ENCODE results near the gene TIGD7. TPM values are rescaled to one million over a fixed set of nuclear protein-coding genes. Genes with fewer than 3 reads are reported as not detected.
A peak's percentile ranks its signal among the peaks of the same experiment; 100 is the strongest.

The TIGD7 gene
- total and polyA plus RNA-seq, 8 donors: 3.4 to 14.8 (median 11.6) TPM

- no peak for TF ChIP-seq CTCF (IDR thresholded peaks at IDR 0.05)
- peak overlapping the region in 1 of 2 donors; percentile 99 for H3K27ac ChIP-seq
Observed at GRCh38 chr16:3262517-3262916, 42.7 kb downstream of the TIGD7 start.

GRCh38 chr16:3259836-3260235 lies 45.4 kb downstream of the TIGD7 start:
- peak overlapping the region; percentile 44 to 90 for H3K27ac ChIP-seq
- ATAC-seq: no peak
- DNase-seq: no peak
- no peak overlapping the region for H3K4me3 ChIP-seq
- peaks cover 0 to 4% of the 10 kb centered on the region in 2 donors for H3K27me3 ChIP-seq
- intact Hi-C loops (cut with DNase I): no loop called here
- H3K4me1 ChIP-seq: peaks cover 0 to 64% of the 10 kb centered on the region in 2 donors
- H3K9me3 ChIP-seq: no peaks in the 10 kb centered on the region
- no peaks in the 10 kb centered on the region for H3K36me3 ChIP-seq
- TF ChIP-seq CTCF (IDR thresholded peaks at IDR 0.05): no peak

More at GRCh38 chr16:3262517-3262916, 42.7 kb downstream of the TIGD7 start:
- Histone ChIP-seq H3K9me3 (no peaks in the 10 kb centered on the region), H3K27me3 (no peaks in the 10 kb centered on the region), H3K4me1 (peaks cover 0 to 73% of the 10 kb centered on the region in 2 donors), H3K36me3 (peaks cover 0 to 5% of the 10 kb centered on the region in 2 donors), H3K4me3 (no peak overlapping the region)
- intact Hi-C loops (cut with DNase I): no loop called here
- DNase-seq: no peak
- ATAC-seq: no peak

- Histone ChIP-seq H3K27ac (peak overlapping the region in 1 of 2 donors; percentile 90), H3K27me3 (peaks cover 0 to 11% of the 10 kb centered on the region in 2 donors), H3K4me1 (peaks cover 0 to 74% of the 10 kb centered on the region in 2 donors), H3K9me3 (no peaks in the 10 kb centered on the region), H3K36me3 (peaks cover 0 to 12% of the 10 kb centered on the region in 2 donors), H3K4me3 (peak overlapping the region in 1 of 2 donors; percentile 54)
- intact Hi-C loops (cut with DNase I): no loop called here
- no peak for ATAC-seq
- TF ChIP-seq CTCF (IDR thresholded peaks at IDR 0.05): no peak
- DNase-seq: no peak
Observed at GRCh38 chr16:3256866-3257465, 48.3 kb downstream of the TIGD7 start.

- intact Hi-C loops (cut with DNase I): no loop called here
- Histone ChIP-seq H3K4me3 (peak within 1 kb of the TSS in 1 of 2 donors; percentile 54), H3K27me3 (peaks cover 0 to 11% of the 10 kb centered on the region in 2 donors), H3K4me1 (peaks cover 0 to 72% of the 10 kb centered on the region in 2 donors), H3K27ac (peak within 1 kb of the TSS in 1 of 2 donors; percentile 90), H3K36me3 (peaks cover 0 to 17% of the 10 kb centered on the region in 2 donors), H3K9me3 (no peaks in the 10 kb centered on the region)
- ATAC-seq: peak; percentile 55
- no peak for DNase-seq
- TF ChIP-seq CTCF (IDR thresholded peaks at IDR 0.05): no peak
Observed at GRCh38 chr16:3256146-3256865, 48.9 kb downstream of the TIGD7 start, which contains the start of gene MEFV. TSS of gene MEFV (minus strand) at chr16:3256633. CDS start at chr16:3256587, 46 bp downstream.

- ATAC-seq: no peak
Observed at GRCh38 chr16:3254309-3254708, 50.9 kb downstream of the TIGD7 start.

More at GRCh38 chr16:3254309-3254708, 50.9 kb downstream of the TIGD7 start:
- no peak for TF ChIP-seq CTCF (IDR thresholded peaks at IDR 0.05)
- Histone ChIP-seq H3K9me3 (no peaks in the 10 kb centered on the region), H3K27ac (no peak overlapping the region), H3K4me3 (peak overlapping the region in 1 of 2 donors; percentile 54), H3K27me3 (peaks cover 0 to 11% of the 10 kb centered on the region in 2 donors), H3K4me1 (peaks cover 0 to 66% of the 10 kb centered on the region in 2 donors), H3K36me3 (peaks cover 0 to 31% of the 10 kb centered on the region in 2 donors)
- peak in 1 of 4 donors; percentile 77 for DNase-seq
- intact Hi-C loops (cut with DNase I): no loop called here
